Naive thymus-derived CD4-positive, alpha-beta T cell (primary cell): ENCODE data around the gene LCN12. TPM values are rescaled to one million over a fixed set of nuclear protein-coding genes. Genes with fewer than 3 reads are reported as not detected.
A peak's percentile ranks its signal among the peaks of the same experiment; 100 is the strongest.

ENCODE experiments used
- ATAC-seq: fragments of 150-1000 bp; cut with Tn5 transposase; 2 replicates; pipeline ENCODE4 v1.10.0; 2021; ENCODE audit warnings: mild to moderate bottlenecking, moderate library complexity
- CTCF ChIA-PET: fragments of 350-600 bp; sonication (Branson Sonifier 250); formaldehyde crosslinking; loops from one replicate; lab custom pipeline; 2021; ENCODE audit warnings: antibody characterized with exemption; lab: Charles Lee
- POLR2A ChIA-PET: fragments of 350-600 bp; sonication (Branson Sonifier 250); formaldehyde crosslinking; loops from one replicate; lab custom pipeline; 2021; ENCODE audit warnings: antibody characterized with exemption, inconsistent platforms; lab: Charles Lee
- DNase-seq, 9 donors: peaks; one replicate each; pipeline versions ENCODE4 v3.0.0 to v3.0.0-alpha.2; 2020 to 2022; ENCODE audit warnings: mixed read lengths in 1 of 9
- H3K27ac ChIP-seq: one replicate; pipeline ENCODE4 v1.7.0; 2013; ENCODE audit warnings: mild to moderate bottlenecking, low read depth, low read length, moderate library complexity
- H3K27me3 ChIP-seq, 2 donors: one replicate each; pipeline ENCODE4 v1.7.0; 2013; ENCODE audit warnings: low read length in 2 of 2, mild to moderate bottlenecking in 2 of 2, moderate library complexity in 2 of 2; ENCODE audit not compliant: control insufficient read depth in 2 of 2, insufficient read depth in 2 of 2
- H3K36me3 ChIP-seq, 3 experiments: 1 replicate in 2 of 3; 2 replicates in 1 of 3; pipeline ENCODE4 v1.7.0; 2013; ENCODE audit warnings: low read length in 3 of 3, mild to moderate bottlenecking in 3 of 3, moderate library complexity in 1 of 3; ENCODE audit not compliant: insufficient read depth in 3 of 3, control insufficient read depth in 2 of 3
- H3K4me1 ChIP-seq, 2 donors: one replicate each; pipeline ENCODE4 v1.7.0; 2013; ENCODE audit warnings: low read length in 2 of 2, mild to moderate bottlenecking in 2 of 2, moderate library complexity in 1 of 2; ENCODE audit not compliant: control insufficient read depth in 2 of 2, insufficient read depth in 2 of 2
- H3K4me3 ChIP-seq: 2 replicates; pipeline ENCODE4 v1.7.0; 2013; ENCODE audit warnings: mild to moderate bottlenecking, low read length
- H3K9me3 ChIP-seq, 3 experiments: 1 replicate in 2 of 3; 2 replicates in 1 of 3; pipeline ENCODE4 v1.7.0; 2013; ENCODE audit warnings: low read length in 3 of 3; ENCODE audit not compliant: control insufficient read depth in 2 of 3
- H3K27ac Mint-ChIP-seq, 9 donors: one replicate each; pipeline ENCODE4 v1.8.0; 2020 to 2022; ENCODE audit warnings: mixed read lengths in 9 of 9, mild to moderate bottlenecking in 8 of 9, moderate library complexity in 5 of 9, inconsistent platforms in 2 of 9
- H3K27me3 Mint-ChIP-seq, 5 donors: one replicate each; pipeline ENCODE4 v1.8.0; 2021 to 2022; ENCODE audit warnings: mixed read lengths in 5 of 5, mild to moderate bottlenecking in 1 of 5
- H3K36me3 Mint-ChIP-seq, 5 donors: one replicate each; pipeline ENCODE4 v1.8.0; 2020 to 2022; ENCODE audit warnings: mixed read lengths in 5 of 5, mild to moderate bottlenecking in 3 of 5, inconsistent platforms in 1 of 5
- H3K4me1 Mint-ChIP-seq, 7 donors: one replicate each; pipeline ENCODE4 v1.8.0; 2020 to 2022; ENCODE audit warnings: mixed read lengths in 7 of 7, mild to moderate bottlenecking in 3 of 7, inconsistent platforms in 1 of 7
- H3K4me3 Mint-ChIP-seq, 10 donors: one replicate each; pipeline ENCODE4 v1.8.0; 2020 to 2022; ENCODE audit warnings: mild to moderate bottlenecking in 10 of 10, mixed read lengths in 10 of 10, moderate library complexity in 6 of 10, inconsistent platforms in 2 of 10
- H3K9me3 Mint-ChIP-seq, 11 donors: one replicate each; pipeline ENCODE4 v1.8.0; 2020 to 2022; ENCODE audit warnings: mixed read lengths in 11 of 11, mild to moderate bottlenecking in 4 of 11, inconsistent platforms in 1 of 11, moderate library complexity in 1 of 11
- intact Hi-C, 2 donors: fragments of 100-400 bp; cut with micrococcal nuclease; formaldehyde crosslinking; loops; one replicate each; pipeline ENCODE4 v1.15.1; 2023
- polyA plus RNA-seq, 2 donors: library from polyadenylated mRNA; unstranded; fragments of 300-500 nt; fragmentation: Illumina TruSeq; gene quantifications; one replicate each; pipeline ENCODE4 v1.2.3, GENCODE V29; 2021
- total RNA-seq, 6 experiments: library from RNA in 5 of 6; stranded (reverse) in 5 of 6; gene quantifications; 1 replicate in 5 of 6; 2 replicates in 1 of 6; pipeline ENCODE4 v1.2.3 and lab custom pipeline; 2021 to 2026

Gene LCN12
- total and polyA plus RNA-seq, 7 experiments from 2014 or later, result 0.89 to 4.9 (median 2.6) TPM; not detected in 2

GRCh38 chr9:136910901-136911245 is 41.2 kb upstream of the LCN12 start:
- Histone ChIP-seq H3K4me3 (no peak overlapping the region), H3K9me3 (no peaks in the 10 kb centered on the region), H3K4me1 (no peaks in the 10 kb centered on the region), H3K27me3 (no peaks in the 10 kb centered on the region), H3K27ac (no peak overlapping the region), H3K36me3 (peaks cover 0 to 66% (median 7%) of the 10 kb centered on the region in 3 experiments)
- Mint-ChIP-seq H3K4me1 (peaks cover 0 to 14% (median 0%) of the 10 kb centered on the region in 7 donors), H3K27ac (peak overlapping the region in 1 of 9 donors; percentile 6), H3K27me3 (no peaks in the 10 kb centered on the region), H3K4me3 (no peak overlapping the region), H3K36me3 (peaks cover 3 to 21% (median 9%) of the 10 kb centered on the region in 5 donors), H3K9me3 (peaks cover 0 to 2% (median 0%) of the 10 kb centered on the region in 11 donors)
- ChIA-PET POLR2A (no interaction called here), CTCF (interaction anchor here (0.7 kb wide), 1 partner anchor 171 kb away, joined by 3 read pairs; no protein-coding TSS in a partner anchor)
- intact Hi-C loops, result no loop called here
- ATAC-seq (peak; percentile 41), DNase-seq (no peak)

GRCh38 chr9:136913701-136914438 is 38.2 kb upstream of the LCN12 start:
- Histone ChIP-seq H3K9me3 (no peaks in the 10 kb centered on the region), H3K27ac (no peak overlapping the region), H3K27me3 (no peaks in the 10 kb centered on the region), H3K4me1 (no peaks in the 10 kb centered on the region), H3K36me3 (peaks cover 0 to 67% (median 12%) of the 10 kb centered on the region in 3 experiments), H3K4me3 (no peak overlapping the region)
- Mint-ChIP-seq H3K27me3 (no peaks in the 10 kb centered on the region), H3K4me3 (no peak overlapping the region), H3K27ac (no peak overlapping the region), H3K4me1 (peaks cover 0 to 9% (median 4%) of the 10 kb centered on the region in 7 donors), H3K9me3 (peaks cover 0 to 2% (median 0%) of the 10 kb centered on the region in 11 donors), H3K36me3 (peaks cover 9 to 32% (median 12%) of the 10 kb centered on the region in 5 donors)
- ChIA-PET CTCF (interaction anchor here (0.6 kb wide), 1 partner anchor 25 kb away, joined by 3 read pairs; no protein-coding TSS in a partner anchor), POLR2A (interaction anchor here (2.2 kb wide), 1 partner anchor 12 kb away, joined by 15 read pairs; no protein-coding TSS in a partner anchor)
- no peak for DNase-seq
- intact Hi-C loops, result no loop called here
- ATAC-seq, result no peak

- Mint-ChIP-seq H3K27me3 (no peaks in the 10 kb centered on the region), H3K27ac (no peak overlapping the region)
- no peak overlapping the region for H3K27ac ChIP-seq
These were observed 36.3 kb upstream of the LCN12 start for GRCh38 chr9:136915632-136916329.

GRCh38 chr9:136916330-136917184 is 35.5 kb upstream of the LCN12 start:
- Histone ChIP-seq H3K9me3 (no peaks in the 10 kb centered on the region), H3K27ac (no peak overlapping the region), H3K36me3 (peaks cover 5 to 66% (median 23%) of the 10 kb centered on the region in 3 experiments), H3K4me1 (no peaks in the 10 kb centered on the region), H3K27me3 (no peaks in the 10 kb centered on the region), H3K4me3 (no peak overlapping the region)
- H3K4me3 Mint-ChIP-seq, result no peak overlapping the region
- DNase-seq (no peak), ATAC-seq (no peak)
- no peaks in the 10 kb centered on the region for H3K9me3 Mint-ChIP-seq
- CTCF ChIA-PET, result no interaction called here
- intact Hi-C loops, result no loop called here
- POLR2A ChIA-PET, result no interaction called here
- peaks cover 0 to 10% (median 4%) of the 10 kb centered on the region in 7 donors for H3K4me1 Mint-ChIP-seq
- H3K27me3 Mint-ChIP-seq, result no peaks in the 10 kb centered on the region
- peaks cover 9 to 35% (median 11%) of the 10 kb centered on the region in 5 donors for H3K36me3 Mint-ChIP-seq
- peak overlapping the region in 1 of 9 donors; percentile 63 for H3K27ac Mint-ChIP-seq

More at GRCh38 chr9:136915632-136916329, 36.3 kb upstream of the LCN12 start:
- peaks cover 9 to 35% (median 11%) of the 10 kb centered on the region in 5 donors for H3K36me3 Mint-ChIP-seq
- H3K9me3 ChIP-seq, result no peaks in the 10 kb centered on the region
- peaks cover 4 to 63% (median 22%) of the 10 kb centered on the region in 3 experiments for H3K36me3 ChIP-seq
- DNase-seq (no peak), ATAC-seq (no peak)
- ChIA-PET POLR2A (no interaction called here), CTCF (no interaction called here)
- no peaks in the 10 kb centered on the region for H3K27me3 ChIP-seq
- intact Hi-C loops, result no loop called here
- H3K9me3 Mint-ChIP-seq, result peaks cover 0 to under 1% (median 0%) of the 10 kb centered on the region in 11 donors
- no peak overlapping the region for H3K4me3 ChIP-seq
- peaks cover 0 to 10% (median 4%) of the 10 kb centered on the region in 7 donors for H3K4me1 Mint-ChIP-seq
- no peaks in the 10 kb centered on the region for H3K4me1 ChIP-seq
- H3K4me3 Mint-ChIP-seq, result no peak overlapping the region

- H3K27ac Mint-ChIP-seq, result peak overlapping the region in 3 of 9 donors; percentile 36 to 68 (median 63)
- CTCF ChIA-PET, result interaction anchor here (0.6 kb wide), 1 partner anchor 206 kb away, joined by 4 read pairs; no protein-coding TSS in a partner anchor
These were observed 34.2 kb upstream of the LCN12 start for GRCh38 chr9:136917902-136918301.

GRCh38 chr9:136920069-136920468 is 32.0 kb upstream of the LCN12 start:
- H3K27ac Mint-ChIP-seq, result peak overlapping the region in 1 of 9 donors; percentile 13
- H3K9me3 Mint-ChIP-seq, result no peaks in the 10 kb centered on the region

More at GRCh38 chr9:136917902-136918301, 34.2 kb upstream of the LCN12 start:
- H3K4me3 Mint-ChIP-seq, result no peak overlapping the region
- ATAC-seq (no peak), DNase-seq (peak in 1 of 9 donors; percentile 0)
- no peaks in the 10 kb centered on the region for H3K9me3 ChIP-seq
- H3K27me3 Mint-ChIP-seq, result no peaks in the 10 kb centered on the region
- no peak overlapping the region for H3K4me3 ChIP-seq
- peaks cover 5 to 79% (median 23%) of the 10 kb centered on the region in 3 experiments for H3K36me3 ChIP-seq
- peaks cover 9 to 38% (median 11%) of the 10 kb centered on the region in 5 donors for H3K36me3 Mint-ChIP-seq
- H3K27me3 ChIP-seq, result no peaks in the 10 kb centered on the region
- no peaks in the 10 kb centered on the region for H3K4me1 ChIP-seq
- no peak overlapping the region for H3K27ac ChIP-seq
- POLR2A ChIA-PET, result no interaction called here
- peaks cover 0 to 10% (median 6%) of the 10 kb centered on the region in 7 donors for H3K4me1 Mint-ChIP-seq
- no peaks in the 10 kb centered on the region for H3K9me3 Mint-ChIP-seq
- intact Hi-C loops, result no loop called here

More at GRCh38 chr9:136920069-136920468, 32.0 kb upstream of the LCN12 start:
- Mint-ChIP-seq H3K4me3 (no peak overlapping the region), H3K36me3 (peaks cover 6 to 32% (median 9%) of the 10 kb centered on the region in 5 donors), H3K27me3 (no peaks in the 10 kb centered on the region), H3K4me1 (peaks cover 0 to 13% (median 9%) of the 10 kb centered on the region in 7 donors)
- ChIA-PET POLR2A (no interaction called here), CTCF (no interaction called here)
- Histone ChIP-seq H3K27ac (no peak overlapping the region), H3K9me3 (no peaks in the 10 kb centered on the region), H3K36me3 (peaks cover 5 to 77% (median 24%) of the 10 kb centered on the region in 3 experiments), H3K4me1 (no peaks in the 10 kb centered on the region), H3K4me3 (no peak overlapping the region), H3K27me3 (no peaks in the 10 kb centered on the region)
- ATAC-seq, result no peak
- intact Hi-C loops, result no loop called here
- no peak for DNase-seq
